Measurements from ENCODE around the gene COG5. TPM values are rescaled to one million over a fixed set of nuclear protein-coding genes. Genes with fewer than 3 reads are reported as not detected.

Gene COG5
- total RNA-seq, 2 experiments from 2014 or later, result 37.6 to 40.3 TPM

- TF ChIP-seq CTCF (IDR thresholded peaks at IDR 0.05), result no peak
- Mint-ChIP-seq H3K36me3 (ENCODE audit: low read depth) (peaks cover 6% of the 10 kb centered on the region), H3K4me3 (peak overlapping the region; percentile 90), H3K27ac (peak overlapping the region; percentile 99), H3K4me1 (ENCODE audit: low read depth) (peaks cover 8% of the 10 kb centered on the region), H3K9me3 (no peaks in the 10 kb centered on the region), H3K27me3 (no peaks in the 10 kb centered on the region)
- no peak for ATAC-seq
- ChIA-PET CTCF (interaction anchor here (0.7 to 2.6 kb wide), 4 partner anchors 14 to 545 kb away, joined by 3 to 8 read pairs (median 4); no protein-coding TSS in a partner anchor), POLR2A (interaction anchor here (1.5 to 3.6 kb wide), 4 partner anchors 14 to 724 kb away, joined by 3 to 17 read pairs (median 7); partner anchors contain the start of genes CBLL1 and DLD)
- DNase-seq, result no peak
- intact Hi-C loops (cut with micrococcal nuclease), result loop anchor here (5.0 kb wide), 2 partner anchors 295 to 505 kb away; partner anchors contain the start of gene CCDC71L
Measured at GRCh38 chr7:107166736-107167426, 396.8 kb downstream of the COG5 start.

GRCh38 chr7:107165341-107165740 is 398.4 kb downstream of the COG5 start:
- intact Hi-C loops (cut with micrococcal nuclease), result loop anchor here (5.0 kb wide), 2 partner anchors 293 to 503 kb away; partner anchors contain the start of gene CCDC71L
- no peaks in the 10 kb centered on the region for H3K9me3 Mint-ChIP-seq
- no peak for TF ChIP-seq CTCF (IDR thresholded peaks at IDR 0.05)

GRCh38 chr7:107164092-107164491 is 399.6 kb downstream of the COG5 start:
- intact Hi-C loops (cut with micrococcal nuclease), result no loop called here
- Mint-ChIP-seq H3K36me3 (ENCODE audit: low read depth) (no peaks in the 10 kb centered on the region), H3K4me1 (ENCODE audit: low read depth) (peaks cover 3% of the 10 kb centered on the region), H3K27me3 (no peaks in the 10 kb centered on the region), H3K9me3 (no peaks in the 10 kb centered on the region), H3K27ac (no peak overlapping the region), H3K4me3 (no peak overlapping the region)
- no peak for ATAC-seq
- CTCF ChIA-PET, result interaction anchor here (1.0 to 1.9 kb wide), 2 partner anchors 12 to 13 kb away, joined by 3 to 4 read pairs; no protein-coding TSS in a partner anchor
- no peak for DNase-seq
- no peak for TF ChIP-seq CTCF (IDR thresholded peaks at IDR 0.05)
- POLR2A ChIA-PET, result no interaction called here

More at GRCh38 chr7:107165341-107165740, 398.4 kb downstream of the COG5 start:
- Mint-ChIP-seq H3K4me3 (no peak overlapping the region), H3K27ac (no peak overlapping the region), H3K36me3 (ENCODE audit: low read depth) (peaks cover 2% of the 10 kb centered on the region), H3K4me1 (ENCODE audit: low read depth) (peaks cover 3% of the 10 kb centered on the region), H3K27me3 (no peaks in the 10 kb centered on the region)
- POLR2A ChIA-PET, result interaction anchor here (1.3 to 2.1 kb wide), 3 partner anchors 12 to 15 kb away, joined by 3 to 7 read pairs (median 4); no protein-coding TSS in a partner anchor
- no peak for ATAC-seq
- no peak for DNase-seq
- CTCF ChIA-PET, result interaction anchor here (1.3 to 2.6 kb wide), 5 partner anchors 9 to 372 kb away, joined by 3 to 8 read pairs (median 4); no protein-coding TSS in a partner anchor

- ATAC-seq (no peak), DNase-seq (no peak)
- no peaks in the 10 kb centered on the region for H3K9me3 Mint-ChIP-seq
- intact Hi-C loops (cut with micrococcal nuclease), result no loop called here
- TF ChIP-seq CTCF (IDR thresholded peaks at IDR 0.05), result no peak
- ChIA-PET CTCF (interaction anchor here (0.8 to 2.0 kb wide), 2 partner anchors 10 to 15 kb away, joined by 3 to 8 read pairs; no protein-coding TSS in a partner anchor), POLR2A (no interaction called here)
- H3K4me3 Mint-ChIP-seq, result no peak overlapping the region
- H3K4me1 Mint-ChIP-seq (ENCODE audit: low read depth), result peaks cover 2% of the 10 kb centered on the region
- H3K27me3 Mint-ChIP-seq, result no peaks in the 10 kb centered on the region
- no peak overlapping the region for H3K27ac Mint-ChIP-seq
- no peaks in the 10 kb centered on the region for H3K36me3 Mint-ChIP-seq (ENCODE audit: low read depth)
Measured at GRCh38 chr7:107162475-107162874, 401.2 kb downstream of the COG5 start.

- CTCF ChIA-PET, result interaction anchor here (1.0 to 2.0 kb wide), 2 partner anchors 9 kb away, joined by 3 to 8 read pairs; no protein-coding TSS in a partner anchor
Measured at GRCh38 chr7:107161415-107161814, 402.3 kb downstream of the COG5 start.

More at GRCh38 chr7:107161415-107161814, 402.3 kb downstream of the COG5 start:
- DNase-seq (no peak), ATAC-seq (no peak)
- TF ChIP-seq CTCF (IDR thresholded peaks at IDR 0.05), result no peak
- Mint-ChIP-seq H3K36me3 (ENCODE audit: low read depth) (no peaks in the 10 kb centered on the region), H3K4me1 (ENCODE audit: low read depth) (no peaks in the 10 kb centered on the region), H3K9me3 (no peaks in the 10 kb centered on the region), H3K4me3 (no peak overlapping the region), H3K27ac (no peak overlapping the region), H3K27me3 (no peaks in the 10 kb centered on the region)
- intact Hi-C loops (cut with micrococcal nuclease), result no loop called here
- POLR2A ChIA-PET, result no interaction called here
